ENCODE results near the gene NCCRP1.

- no peak for TF ChIP-seq POLR2A (IDR thresholded peaks at IDR 0.05; ENCODE audit: low read depth, low read length)
- TF ChIP-seq MXI1 (IDR thresholded peaks at IDR 0.05; ENCODE audit: low read depth, low read length), result no peak
- TF ChIP-seq MAX (IDR thresholded peaks at IDR 0.05; ENCODE audit: low read depth, low read length), result no peak
- TF ChIP-seq POLR2AphosphoS5 (IDR thresholded peaks at IDR 0.05; ENCODE audit: low read length), result no peak
- no peak for TF ChIP-seq REST (IDR thresholded peaks at IDR 0.05; ENCODE audit: low read depth, low read length)
- no peak for TF ChIP-seq E2F4 (IDR thresholded peaks at IDR 0.05; ENCODE audit: low read depth, low read length)
- TF ChIP-seq CTCF (IDR thresholded peaks at IDR 0.05 in 2 of 3, conservative IDR thresholded peaks at IDR 0.05 in 1 of 3; ENCODE audit: control insufficient read depth in 2 of 3, extremely low read depth in 1 of 3, insufficient read depth in 1 of 3, low read depth in 3 of 3, low read length in 3 of 3), result no peak
- TF ChIP-seq EZH2 (IDR thresholded peaks at IDR 0.05; ENCODE audit: borderline replicate concordance, control insufficient read depth, low read depth, low read length), result no peak
- no peak for TF ChIP-seq FOXM1 (IDR thresholded peaks at IDR 0.05; ENCODE audit: low read depth, low read length)
- TF ChIP-seq NR2C1 (IDR thresholded peaks at IDR 0.05), result no peak
Observed at GRCh38 chr19:39197808-39198207, 1.0 kb downstream of the NCCRP1 start.

All from GM12878 (cell line).